ENCODE results near the gene EDEM1. TPM values are rescaled to one million over a fixed set of nuclear protein-coding genes. Genes with fewer than 3 reads are reported as not detected.

The EDEM1 gene
- total RNA-seq, 1 experiment from 2014 or later: 18.5 TPM

DNA sequence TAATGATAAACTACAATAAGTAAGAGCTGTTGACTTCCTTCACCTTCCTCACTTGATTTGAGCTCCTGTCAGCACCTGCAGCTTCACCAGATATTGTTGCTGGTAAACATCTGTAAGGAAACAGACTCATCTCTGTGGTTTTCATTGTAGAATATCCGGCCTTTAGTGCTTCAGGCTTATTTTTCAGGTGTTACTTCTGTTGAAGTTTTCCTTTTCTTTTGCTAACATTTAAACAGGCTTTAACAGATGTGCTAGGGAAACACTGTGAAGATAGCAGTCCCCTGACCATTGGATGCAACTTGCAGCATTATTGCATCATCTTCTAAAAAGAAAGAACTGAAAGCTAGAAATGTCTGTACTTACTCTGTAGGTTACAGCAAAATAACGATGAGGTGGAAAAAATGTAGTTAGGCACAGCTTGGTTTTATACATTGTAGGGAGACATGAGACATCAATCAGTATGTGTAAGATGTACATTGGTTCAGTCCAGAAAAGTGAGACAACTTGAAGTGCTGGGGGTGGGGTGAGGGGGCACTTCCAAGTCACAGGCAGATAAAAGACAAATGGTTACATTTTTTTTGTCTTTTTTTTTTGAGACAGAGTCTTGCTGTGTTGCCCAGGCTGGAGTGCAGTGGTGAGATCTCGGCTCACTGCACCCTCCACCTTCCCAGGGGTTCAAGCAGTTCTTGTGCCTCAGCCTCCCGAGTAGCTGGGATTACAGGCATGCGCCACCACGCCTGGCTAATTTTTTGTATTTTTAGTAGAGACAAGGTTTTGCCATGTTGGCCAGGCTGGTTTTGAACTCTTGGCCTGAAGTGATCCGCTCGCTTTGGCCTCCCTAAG lies 10.2 kb downstream of the EDEM1 start:
- DNase-seq (ENCODE audit: low read depth in 1 of 2, low spot score in 2 of 2): no peak
- Histone ChIP-seq H3K36me3 (peaks cover 28% of the 10 kb centered on the region), H3K27ac (no peak overlapping the region), H3K4me3 (no peak overlapping the region), H3K4me1 (replicated peaks) (peaks cover 10% of the 10 kb centered on the region), H3K9me3 (replicated peaks) (no peaks in the 10 kb centered on the region), H3K27me3 (replicated peaks) (no peaks in the 10 kb centered on the region)

DNA sequence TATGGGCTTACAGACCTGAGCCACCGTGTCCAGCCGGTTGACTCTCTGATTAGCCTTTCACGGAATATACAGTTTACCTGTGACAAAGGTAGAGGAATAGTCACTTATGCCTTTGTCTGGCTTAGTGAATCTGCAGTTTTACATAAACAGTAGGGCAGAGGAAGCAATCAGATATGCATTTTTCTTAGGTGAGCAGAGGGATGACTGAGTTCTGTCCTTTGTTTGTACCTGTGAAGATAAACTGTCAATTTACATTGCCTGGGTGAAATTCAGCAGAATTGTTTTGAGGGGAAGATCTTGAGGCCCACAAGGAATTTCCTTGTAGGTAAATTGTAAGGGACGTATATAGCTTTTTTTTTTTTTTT lies 10.8 kb downstream of the EDEM1 start:
- Histone ChIP-seq H3K4me1 (replicated peaks) (peaks cover 10% of the 10 kb centered on the region), H3K9me3 (replicated peaks) (no peaks in the 10 kb centered on the region), H3K36me3 (peaks cover 34% of the 10 kb centered on the region), H3K27ac (no peak overlapping the region), H3K4me3 (no peak overlapping the region), H3K27me3 (replicated peaks) (no peaks in the 10 kb centered on the region)
- DNase-seq (ENCODE audit: low read depth in 1 of 2, low spot score in 2 of 2): no peak

DNA sequence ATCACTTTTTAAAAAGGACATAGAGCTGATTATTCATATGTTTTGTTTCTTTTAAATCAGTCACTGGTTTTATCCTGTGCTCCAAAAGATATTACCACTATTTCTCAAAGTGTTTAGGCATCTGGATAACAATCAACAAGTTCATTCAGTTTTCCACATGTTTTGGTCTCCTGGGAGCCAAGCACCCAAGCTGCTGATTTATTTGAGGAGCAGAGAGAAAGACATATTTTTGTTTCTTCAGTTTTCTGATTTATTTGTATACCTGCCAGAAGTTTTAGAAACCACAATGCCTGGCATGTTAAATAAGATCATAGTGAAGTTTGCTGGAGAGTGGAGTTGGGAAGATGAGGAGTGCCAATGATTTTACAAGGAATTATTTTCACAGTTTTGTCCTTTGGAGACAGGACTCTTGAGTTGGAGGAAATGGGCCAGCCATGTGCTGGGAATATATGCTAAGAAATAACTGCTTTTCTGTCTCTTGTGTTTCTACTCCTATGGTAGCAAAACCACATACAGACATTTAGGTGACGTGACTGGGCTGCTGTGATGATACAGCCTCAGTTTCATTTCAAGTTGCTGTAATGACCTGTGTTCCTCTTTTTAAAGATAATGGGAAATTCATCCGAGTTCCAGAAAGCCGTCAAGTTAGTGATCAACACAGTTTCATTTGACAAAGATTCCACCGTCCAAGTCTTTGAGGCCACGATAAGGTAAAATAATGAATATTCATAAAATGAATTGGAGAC lies 11.7 kb downstream of the EDEM1 start:
- no peak overlapping the region for H3K4me3 ChIP-seq
- H3K27ac ChIP-seq: no peak overlapping the region
- peaks cover 40% of the 10 kb centered on the region for H3K36me3 ChIP-seq
- DNase-seq (ENCODE audit: low read depth in 1 of 2, low spot score in 2 of 2): no peak
- peaks cover 10% of the 10 kb centered on the region for H3K4me1 ChIP-seq (replicated peaks)
- H3K9me3 ChIP-seq (replicated peaks): no peaks in the 10 kb centered on the region
- H3K27me3 ChIP-seq (replicated peaks): no peaks in the 10 kb centered on the region

DNA sequence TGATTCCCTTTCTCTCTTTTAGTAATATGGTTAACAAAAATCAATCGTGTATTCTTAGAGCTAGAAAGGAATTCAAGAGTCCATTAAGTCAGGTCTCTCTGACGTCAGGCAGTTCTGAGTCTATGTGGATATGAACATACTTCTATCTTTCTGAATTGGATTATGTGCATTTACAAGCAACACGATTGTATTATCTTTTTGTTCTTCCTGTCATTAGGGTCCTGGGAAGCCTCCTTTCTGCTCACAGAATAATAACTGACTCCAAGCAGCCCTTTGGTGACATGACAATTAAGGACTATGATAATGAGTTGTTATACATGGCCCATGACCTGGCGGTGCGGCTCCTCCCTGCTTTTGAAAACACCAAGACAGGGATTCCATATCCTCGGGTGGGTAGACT lies 14.0 kb downstream of the EDEM1 start:
- no peaks in the 10 kb centered on the region; the same call in 1 of the 2 replicates for H3K4me1 ChIP-seq (replicated peaks)
- H3K4me3 ChIP-seq: no peak overlapping the region
- no peaks in the 10 kb centered on the region for H3K27me3 ChIP-seq (replicated peaks)
- no peaks in the 10 kb centered on the region for H3K9me3 ChIP-seq (replicated peaks)
- peaks cover 53% of the 10 kb centered on the region for H3K36me3 ChIP-seq
- H3K27ac ChIP-seq: no peak overlapping the region
- DNase-seq (ENCODE audit: low read depth in 1 of 2, low spot score in 2 of 2): no peak

DNA sequence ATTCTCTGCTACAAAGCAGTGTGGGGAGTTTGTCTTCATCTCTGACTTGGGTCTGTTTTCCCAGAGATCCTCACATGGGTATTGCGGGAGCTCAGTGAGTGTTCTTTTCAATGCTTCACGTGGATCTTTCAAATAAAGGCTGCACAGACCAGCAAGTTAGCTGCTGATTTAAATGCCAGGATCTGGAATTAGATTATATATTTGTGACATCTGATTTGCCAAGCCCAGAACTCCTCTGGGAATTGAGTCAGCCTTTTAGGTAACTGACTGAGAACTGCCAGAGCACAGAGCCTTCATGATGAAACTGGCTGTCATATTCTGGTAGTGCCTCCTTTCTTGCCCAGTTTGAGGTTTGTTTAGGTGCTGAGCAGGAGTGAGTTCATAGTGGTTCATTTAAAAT lies 14.7 kb downstream of the EDEM1 start:
- H3K27ac ChIP-seq: no peak overlapping the region
- no peak for DNase-seq (ENCODE audit: low read depth in 1 of 2, low spot score in 2 of 2)
- no peaks in the 10 kb centered on the region; the same call in 1 of the 2 replicates for H3K4me1 ChIP-seq (replicated peaks)
- no peak overlapping the region for H3K4me3 ChIP-seq
- no peaks in the 10 kb centered on the region for H3K27me3 ChIP-seq (replicated peaks)
- no peaks in the 10 kb centered on the region for H3K9me3 ChIP-seq (replicated peaks)
- H3K36me3 ChIP-seq: peaks cover 58% of the 10 kb centered on the region

DNA sequence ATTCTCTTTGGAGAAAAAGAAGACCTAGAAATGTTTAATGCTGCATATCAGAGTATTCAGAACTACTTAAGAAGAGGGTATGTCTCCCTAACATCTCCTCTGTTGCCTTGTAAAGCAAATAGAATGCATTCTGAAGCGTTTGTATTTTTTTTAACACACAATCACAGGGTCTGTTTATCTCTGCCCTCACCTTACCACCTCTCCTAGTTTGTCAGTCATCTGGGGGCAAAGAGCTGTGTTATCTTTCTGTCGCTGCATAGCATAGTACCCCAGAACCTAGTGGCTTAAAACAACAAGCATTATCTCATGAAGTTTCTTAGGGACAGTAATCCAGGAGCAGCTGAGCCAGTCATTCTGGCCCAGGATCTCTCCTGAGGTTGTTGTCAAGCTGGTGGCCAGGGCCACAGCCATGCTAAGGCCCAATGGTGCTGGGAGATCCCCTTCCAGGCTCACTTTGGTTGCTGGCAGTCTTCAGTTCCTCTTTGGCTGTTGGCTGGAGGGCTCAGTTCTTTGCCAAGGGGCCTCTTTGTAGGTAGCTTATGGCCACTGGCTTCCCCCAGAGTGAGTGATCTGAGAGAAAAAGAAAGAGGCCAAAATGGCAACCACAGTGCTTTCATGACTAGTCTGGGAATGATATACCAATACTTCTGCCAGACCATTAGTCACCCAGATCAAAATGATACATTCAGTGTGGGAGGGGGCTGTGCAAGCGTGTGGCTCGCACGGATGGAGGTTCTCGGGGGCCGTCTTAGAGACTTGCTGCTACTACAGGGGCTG lies 17.8 kb downstream of the EDEM1 start:
- Histone ChIP-seq H3K4me3 (no peak overlapping the region), H3K27me3 (replicated peaks) (no peaks in the 10 kb centered on the region), H3K36me3 (peaks cover 78% of the 10 kb centered on the region), H3K9me3 (replicated peaks) (no peaks in the 10 kb centered on the region), H3K4me1 (replicated peaks) (no peaks in the 10 kb centered on the region), H3K27ac (no peak overlapping the region)
- no peak for DNase-seq (ENCODE audit: low read depth in 1 of 2, low spot score in 2 of 2)

DNA sequence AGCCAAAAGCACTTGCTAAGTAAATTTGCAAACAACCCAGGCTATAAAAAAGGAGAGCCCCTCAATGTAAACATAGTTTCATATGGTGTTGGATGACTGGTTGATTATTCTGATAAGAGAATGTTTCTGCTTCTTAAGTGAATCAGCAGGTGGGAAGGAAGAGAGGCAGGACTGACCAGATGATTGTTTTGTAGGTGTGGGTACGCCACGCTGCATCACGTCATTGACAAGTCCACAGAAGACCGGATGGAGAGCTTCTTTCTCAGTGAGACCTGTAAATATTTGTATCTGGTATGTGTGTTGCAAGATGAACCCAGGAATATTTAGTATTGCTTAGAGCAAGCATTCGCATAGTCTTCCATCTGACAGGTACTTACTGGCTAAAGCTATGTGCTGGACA lies 23.4 kb downstream of the EDEM1 start:
- H3K4me3 ChIP-seq: no peak overlapping the region
- DNase-seq (ENCODE audit: low read depth in 1 of 2, low spot score in 2 of 2): no peak
- H3K36me3 ChIP-seq: peaks cover 76% of the 10 kb centered on the region
- H3K27ac ChIP-seq: no peak overlapping the region
- no peaks in the 10 kb centered on the region for H3K9me3 ChIP-seq (replicated peaks)
- H3K27me3 ChIP-seq (replicated peaks): no peaks in the 10 kb centered on the region
- H3K4me1 ChIP-seq (replicated peaks): no peaks in the 10 kb centered on the region

DNA sequence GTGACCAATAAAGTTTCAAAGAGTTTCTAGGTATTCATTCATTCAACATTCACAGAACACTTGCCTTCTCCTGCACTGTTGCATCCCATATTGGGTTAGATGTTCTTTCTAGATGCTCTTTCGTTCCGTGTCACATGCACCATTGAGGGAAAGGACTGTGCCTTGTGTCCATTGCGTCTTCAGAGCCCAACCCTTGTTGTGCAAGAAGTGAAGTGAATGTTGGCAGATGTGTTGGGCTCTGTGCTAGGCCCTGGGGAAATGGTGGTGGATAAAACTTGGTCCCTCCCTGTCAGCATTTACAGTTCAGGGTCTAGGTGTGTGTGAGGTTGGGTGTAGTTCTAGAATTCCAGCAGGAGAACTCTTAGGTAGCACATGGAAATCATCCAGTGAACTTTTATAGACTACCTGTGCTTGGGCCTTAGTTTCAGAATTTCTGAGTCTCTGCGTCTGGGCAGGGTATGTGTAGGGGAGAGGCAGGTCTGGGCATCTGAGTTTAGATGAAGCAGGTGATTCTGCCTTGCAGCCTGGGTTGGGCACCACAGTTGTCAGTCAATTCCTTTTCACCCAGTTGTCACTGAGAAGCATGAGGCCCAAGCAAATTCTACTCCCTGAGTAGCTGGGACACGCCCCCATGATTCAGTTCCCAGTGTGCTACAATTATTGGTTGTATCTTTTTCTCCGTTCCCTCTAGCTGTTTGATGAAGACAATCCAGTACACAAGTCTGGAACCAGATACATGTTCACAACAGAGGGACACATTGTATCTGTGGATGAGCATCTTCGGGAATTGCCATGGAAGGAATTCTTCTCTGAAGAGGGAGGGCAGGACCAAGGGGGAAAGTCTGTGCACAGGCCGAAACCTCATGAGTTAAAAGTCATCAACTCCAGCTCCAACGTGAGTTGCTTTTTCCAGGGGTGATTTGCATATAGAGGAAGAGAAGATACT lies 25.4 kb downstream of the EDEM1 start:
- no peak for DNase-seq (ENCODE audit: low read depth in 1 of 2, low spot score in 2 of 2)
- H3K27me3 ChIP-seq (replicated peaks): no peaks in the 10 kb centered on the region
- H3K9me3 ChIP-seq (replicated peaks): no peaks in the 10 kb centered on the region
- H3K36me3 ChIP-seq: peaks cover 70% of the 10 kb centered on the region
- H3K27ac ChIP-seq: no peak overlapping the region
- H3K4me3 ChIP-seq: no peak overlapping the region
- no peaks in the 10 kb centered on the region for H3K4me1 ChIP-seq (replicated peaks)

DNA sequence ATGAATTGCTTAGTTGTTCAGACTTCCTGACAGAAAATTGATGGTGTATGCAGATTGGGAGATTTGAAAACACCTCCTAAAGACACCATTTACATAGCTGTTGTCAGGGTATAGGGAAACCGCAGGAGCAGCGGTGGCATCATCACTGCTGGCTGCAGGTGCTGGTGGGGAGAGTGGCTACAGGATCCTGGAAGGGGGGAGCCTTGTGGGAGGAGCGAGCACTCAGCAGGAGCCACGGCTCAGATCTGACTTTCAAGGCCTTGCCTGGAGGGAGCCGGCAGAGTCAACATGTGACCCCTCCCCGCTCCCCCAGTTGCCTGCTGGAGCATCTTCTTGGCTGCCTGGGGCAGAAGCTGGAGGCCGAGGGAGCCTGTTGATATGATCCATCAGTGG lies 26.1 kb downstream of the EDEM1 start:
- Histone ChIP-seq H3K36me3 (peaks cover 63% of the 10 kb centered on the region), H3K4me1 (replicated peaks) (no peaks in the 10 kb centered on the region), H3K27ac (no peak overlapping the region), H3K27me3 (replicated peaks) (no peaks in the 10 kb centered on the region), H3K4me3 (no peak overlapping the region), H3K9me3 (replicated peaks) (no peaks in the 10 kb centered on the region)
- DNase-seq (ENCODE audit: low read depth in 1 of 2, low spot score in 2 of 2): no peak

DNA sequence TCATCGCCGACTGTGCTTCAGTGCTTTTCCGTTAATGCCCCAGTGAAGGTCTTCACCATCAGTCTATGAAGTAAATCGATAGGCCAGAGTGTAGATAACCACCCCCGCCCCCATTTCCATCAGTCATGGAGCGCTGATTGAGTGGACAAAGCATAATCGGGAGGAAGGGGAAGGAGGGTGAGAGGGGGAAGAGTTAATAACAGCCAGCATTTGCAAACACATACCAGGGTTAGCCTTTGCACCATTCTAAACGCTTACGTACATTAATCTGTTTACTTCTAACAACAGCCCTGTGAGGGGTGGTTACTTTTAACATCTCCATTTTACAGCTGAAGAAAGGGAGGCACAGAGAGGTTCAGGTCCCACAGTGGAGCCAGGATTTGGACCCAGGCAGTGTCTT lies 26.8 kb downstream of the EDEM1 start:
- H3K4me1 ChIP-seq (replicated peaks): no peaks in the 10 kb centered on the region
- no peaks in the 10 kb centered on the region for H3K9me3 ChIP-seq (replicated peaks)
- H3K27ac ChIP-seq: no peak overlapping the region
- DNase-seq (ENCODE audit: low read depth in 1 of 2, low spot score in 2 of 2): no peak
- H3K4me3 ChIP-seq: no peak overlapping the region
- H3K36me3 ChIP-seq: peaks cover 55% of the 10 kb centered on the region
- H3K27me3 ChIP-seq (replicated peaks): no peaks in the 10 kb centered on the region

DNA sequence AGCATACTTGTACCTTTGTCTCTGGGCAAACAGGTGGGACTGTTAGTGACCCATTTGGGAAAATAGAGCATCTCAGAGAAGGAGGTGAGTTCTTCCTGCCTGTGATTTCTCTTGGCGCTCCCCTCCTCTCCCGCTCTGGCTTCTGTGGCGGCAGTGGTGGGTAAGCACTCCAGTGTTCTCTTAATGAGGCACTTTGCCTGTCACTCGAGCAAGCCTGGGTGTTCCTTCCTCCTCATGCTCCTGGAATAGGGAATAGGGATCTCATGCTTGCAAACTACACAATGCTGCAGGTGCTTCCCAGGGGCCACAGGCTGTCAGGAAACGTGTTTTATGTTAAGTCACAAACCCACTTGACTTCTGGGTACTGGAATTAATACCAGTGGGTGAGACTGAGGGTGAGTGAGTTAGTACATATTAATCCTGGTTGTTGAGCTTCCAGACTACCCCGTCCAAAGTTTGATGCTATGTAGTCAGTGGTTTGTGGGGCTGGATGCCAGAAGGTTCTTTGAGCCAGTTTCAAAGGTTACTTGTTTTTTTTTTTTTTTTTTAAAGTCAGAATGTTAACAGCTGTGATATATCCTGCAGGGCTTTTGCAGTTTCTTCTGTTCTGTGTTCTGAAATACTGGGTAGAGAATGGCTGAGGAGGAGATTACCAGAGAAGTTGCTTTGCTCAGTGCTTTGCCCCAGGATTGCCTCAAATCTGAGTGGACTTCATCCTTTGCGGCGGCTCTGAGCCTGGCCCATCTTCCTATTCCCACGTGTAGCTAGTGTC lies 30.5 kb downstream of the EDEM1 start:
- H3K9me3 ChIP-seq (replicated peaks): no peaks in the 10 kb centered on the region
- no peak overlapping the region for H3K4me3 ChIP-seq
- H3K27me3 ChIP-seq (replicated peaks): no peaks in the 10 kb centered on the region
- no peak for DNase-seq (ENCODE audit: low read depth in 1 of 2, low spot score in 2 of 2)
- H3K27ac ChIP-seq: no peak overlapping the region
- no peaks in the 10 kb centered on the region for H3K4me1 ChIP-seq (replicated peaks)
- peaks cover 28% of the 10 kb centered on the region for H3K36me3 ChIP-seq

DNA sequence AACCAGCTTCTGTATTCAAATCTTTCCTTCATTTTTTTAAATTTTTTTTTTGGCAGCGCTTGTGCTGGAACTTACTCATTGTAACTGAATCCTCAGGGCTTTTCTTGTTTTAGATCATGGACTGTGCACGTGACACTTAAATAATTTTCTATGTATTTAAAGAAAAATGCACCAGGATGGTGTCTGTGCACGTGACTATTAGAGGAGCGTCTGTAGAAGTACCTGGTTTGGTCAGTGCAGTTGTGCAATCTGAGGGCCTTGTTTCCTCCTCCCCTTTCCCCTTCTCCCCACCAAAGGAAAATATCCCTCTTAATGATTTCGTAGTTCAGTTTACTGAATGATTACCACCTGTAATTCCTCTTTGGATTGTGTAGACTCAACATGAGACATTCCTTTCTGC lies 31.3 kb downstream of the EDEM1 start:
- peaks cover 26% of the 10 kb centered on the region for H3K36me3 ChIP-seq
- no peaks in the 10 kb centered on the region for H3K4me1 ChIP-seq (replicated peaks)
- no peaks in the 10 kb centered on the region for H3K27me3 ChIP-seq (replicated peaks)
- DNase-seq (ENCODE audit: low read depth in 1 of 2, low spot score in 2 of 2): no peak
- no peak overlapping the region for H3K4me3 ChIP-seq
- no peaks in the 10 kb centered on the region for H3K9me3 ChIP-seq (replicated peaks)
- no peak overlapping the region for H3K27ac ChIP-seq

Data from SJSA1 (cell line).